Spleen (tissue), 13 donors: ENCODE results near the gene FBXW7. TPM values are rescaled to one million over a fixed set of nuclear protein-coding genes. Genes with fewer than 3 reads are reported as not detected.

ENCODE experiments used
- DNase-seq: peaks from one replicate; pipeline ENCODE4 v3.0.0-alpha.2; 2020
- H3K27ac ChIP-seq, 8 donors: fragments of 200-600 bp; sonication (generic) in 7 of 8; 1 replicate in 4 of 8; 2 replicates in 4 of 8; pipeline versions ENCODE4 v1.5.0 to v1.8.0; 2016 to 2021; ENCODE audit warnings: inconsistent platforms in 4 of 8, mild to moderate bottlenecking in 4 of 8, moderate library complexity in 1 of 8
- H3K27me3 ChIP-seq, 7 donors: fragments of 200-600 bp; sonication (generic) in 6 of 7; replicated peaks in 1 of 7; 1 replicate in 4 of 7; 2 replicates in 3 of 7; pipeline versions ENCODE4 v1.5.0 to v1.8.0; 2016 to 2021; ENCODE audit warnings: inconsistent platforms in 3 of 7, mild to moderate bottlenecking in 1 of 7
- H3K36me3 ChIP-seq, 6 donors: fragments of 200-600 bp; sonication (generic) in 5 of 6; 1 replicate in 4 of 6; 2 replicates in 2 of 6; pipeline versions ENCODE4 v1.5.0 to v1.8.0; 2016 to 2021; ENCODE audit warnings: inconsistent platforms in 2 of 6
- H3K4me1 ChIP-seq, 6 donors: fragments of 200-600 bp; sonication (generic) in 5 of 6; 1 replicate in 3 of 6; 2 replicates in 3 of 6; pipeline versions ENCODE4 v1.5.0 to v1.8.0; 2016 to 2021; ENCODE audit warnings: inconsistent platforms in 3 of 6
- H3K4me3 ChIP-seq, 8 donors: fragments of 200-600 bp; sonication (generic) in 7 of 8; 1 replicate in 4 of 8; 2 replicates in 4 of 8; pipeline versions ENCODE4 v1.5.0 to v1.8.0; 2016 to 2021; ENCODE audit warnings: inconsistent platforms in 4 of 8, mild to moderate bottlenecking in 4 of 8, moderate library complexity in 2 of 8
- H3K9me3 ChIP-seq, 8 donors: fragments of 200-600 bp; sonication (generic) in 7 of 8; 1 replicate in 4 of 8; 2 replicates in 4 of 8; pipeline versions ENCODE4 v1.5.0 to v1.8.0; 2016 to 2021; ENCODE audit warnings: inconsistent platforms in 4 of 8
- CTCF ChIP-seq, 11 experiments: fragments of 200-600 bp in 7 of 11; fragments of 450-650 bp in 4 of 11; sonication (generic) in 4 of 11; IDR thresholded peaks in 8 of 11; conservative IDR thresholded peaks in 3 of 11; 1 replicate in 7 of 11; 2 replicates in 4 of 11; pipeline versions ENCODE4 v1.4.0 to v1.8.0; 2016 to 2021; ENCODE audit warnings: antibody characterized with exemption in 11 of 11, inconsistent platforms in 4 of 11, mild to moderate bottlenecking in 1 of 11
- POLR2A ChIP-seq, 3 donors: fragments of 450-650 bp; IDR thresholded peaks; one replicate each; pipeline ENCODE4 v1.5.1; 2017; ENCODE audit warnings: antibody characterized with exemption in 3 of 3, mild to moderate bottlenecking in 1 of 3
- POLR2AphosphoS5 ChIP-seq, 3 donors: sonication (generic); formaldehyde crosslinking; IDR thresholded peaks; one replicate each; pipeline ENCODE4 v1.5.1; 2017; ENCODE audit warnings: antibody characterized with exemption in 3 of 3
- WGBS, 5 donors: extraction: QIAGEN DNeasy Blood & Tissue Kit in 3 of 5; methylation state at CpG; one replicate each; pipeline versions ENCODE4 v1.1.5 to v1.1.7; 2013 to 2018; 5-methylcytosine and 5-hydroxymethylcytosine counted together
- intact Hi-C: fragments of 100-400 bp; cut with DNase I; formaldehyde crosslinking; loops from one replicate; pipeline ENCODE4 v1.15.0; 2023; ENCODE audit warnings: low total_unique reads
- long read RNA-seq, 2 donors: transcript quantifications; one replicate each; lab custom pipeline, GENCODE V29; 2026
- polyA plus RNA-seq, 3 donors: library from polyadenylated mRNA; stranded (reverse); fragments of 200-250 nt; gene quantifications; one replicate each; pipeline ENCODE4 v1.2.1, GENCODE V29; 2013
- total RNA-seq, 7 donors: library from RNA; depleted of rRNA in 3 of 7; stranded (reverse); fragments of >200 nt in 3 of 7; fragmentation: NEBNext Ultra II Directional in 4 of 7; extraction: Animal tissue kit (Norgen Biotek cat#: 25700) in 4 of 7; gene quantifications; one replicate each; pipeline versions ENCODE4 v1.1.0 to v1.2.1, GENCODE V29; 2016 to 2021
- donor health status: healthy with polysubstance abuse.
- donor health status: DM: no; HTN: no; CAD: no; lungs with moderate emphysema.
- donor health status: DM: no; HTN: no; CAD: no.
- donor health status: Bipolar disorder and iron deficiency.
- donor health status: healthy.
- donor health status: DM: no; HTN: no; CAD: no.
- donor health status: DM: yes; HTN: yes; CAD: no.

Gene FBXW7
- total RNA-seq (100 to 1,000 TPM in 2 of 7 donors, 10 to 100 TPM in 5; 68.2 to 140 (median 96.7) TPM), polyA plus RNA-seq (10 to 100 TPM; 11.5 to 20.5 (median 15.4) TPM)
- long read RNA-seq, donor 1, transcript FBXW7-210 (2 exons, 528 nt): major isoform, 7 of 12 reads
- long read RNA-seq, donor 1, partial matches to known transcripts: 0 of 12 reads
- long read RNA-seq, donor 1, other reads (novel, unspliced or antisense): 0 of 12 reads
- long read RNA-seq, donor 2, full-length matches to known transcripts: 4 of 4 reads
- long read RNA-seq, donor 2, partial matches to known transcripts: 0 of 4 reads
- long read RNA-seq, donor 2, other reads (novel, unspliced or antisense): 0 of 4 reads

GRCh38 chr4:152535903-152536544, at the start of gene FBXW7:
TSS of gene FBXW7 (minus strand) at chr4:152536092. CDS start at chr4:152411803, 124,289 bp downstream.
- Histone ChIP-seq H3K27ac (peak within 1 kb of the TSS; percentile 94 to 100 (median 97)), H3K27me3 (no peaks in the 10 kb centered on the region), H3K4me3 (peak within 1 kb of the TSS; percentile 76 to 100 (median 95)), H3K9me3 (peaks cover 0 to 11% (median 4%) of the 10 kb centered on the region in 8 donors), H3K36me3 (peaks cover 0 to 17% (median 12%) of the 10 kb centered on the region in 6 donors), H3K4me1 (peaks cover 37 to 80% (median 65%) of the 10 kb centered on the region in 6 donors)
- peak; percentile 100 for DNase-seq
- peak; percentile 66 to 93 (median 89) for TF ChIP-seq POLR2A (IDR thresholded peaks at IDR 0.05)
- TF ChIP-seq POLR2AphosphoS5 (IDR thresholded peaks at IDR 0.05): peak; percentile 96 to 99 (median 98)
- peak in 4 of 11 experiments; percentile 24 to 44 (median 32) for TF ChIP-seq CTCF (IDR thresholded peaks at IDR 0.05 in 8 of 11, conservative IDR thresholded peaks at IDR 0.05 in 3 of 11)
- intact Hi-C loops: no loop called here
- WGBS, 5 donors: 0 to 1% (median 0%) methylated on average over 36 to 63 of the region's 63 CpGs

- no peaks in the 10 kb centered on the region for H3K36me3 ChIP-seq
- H3K4me3 ChIP-seq: peak overlapping the region in 2 of 8 donors; percentile 3 to 9
- H3K9me3 ChIP-seq: peaks cover 0 to 9% (median 0%) of the 10 kb centered on the region in 8 donors
- H3K27me3 ChIP-seq: no peaks in the 10 kb centered on the region
- peak overlapping the region; percentile 1 to 76 (median 56) for H3K27ac ChIP-seq
- peaks cover 0 to 10% (median 0%) of the 10 kb centered on the region in 6 donors for H3K4me1 ChIP-seq
- TF ChIP-seq POLR2A (IDR thresholded peaks at IDR 0.05): no peak
- TF ChIP-seq CTCF (IDR thresholded peaks at IDR 0.05 in 8 of 11, conservative IDR thresholded peaks at IDR 0.05 in 3 of 11): no peak
- TF ChIP-seq POLR2AphosphoS5 (IDR thresholded peaks at IDR 0.05): no peak
- WGBS, 5 donors: 67 to 83% (median 77%) methylated on average over 7 of the region's 7 CpGs
- DNase-seq: no peak
- intact Hi-C loops: no loop called here
Observed at GRCh38 chr4:152585023-152585441, 49.1 kb upstream of the FBXW7 start.

- no peaks in the 10 kb centered on the region for H3K27me3 ChIP-seq
- 82 to 91% (median 86%) methylated on average over 3 of the region's 3 CpGs for WGBS, 5 donors
- peaks cover 0 to under 1% (median 0%) of the 10 kb centered on the region in 8 donors for H3K9me3 ChIP-seq
- TF ChIP-seq POLR2AphosphoS5 (IDR thresholded peaks at IDR 0.05) (no peak), CTCF (IDR thresholded peaks at IDR 0.05 in 8 of 11, conservative IDR thresholded peaks at IDR 0.05 in 3 of 11) (no peak), POLR2A (IDR thresholded peaks at IDR 0.05) (no peak)
- H3K36me3 ChIP-seq: no peaks in the 10 kb centered on the region
- H3K4me3 ChIP-seq: no peak overlapping the region
- intact Hi-C loops: no loop called here
- H3K27ac ChIP-seq: no peak overlapping the region
- peaks cover 0 to 19% (median 2%) of the 10 kb centered on the region in 6 donors for H3K4me1 ChIP-seq
- no peak for DNase-seq
Observed at GRCh38 chr4:152581536-152582160, 45.8 kb upstream of the FBXW7 start.
